Activated naive CD8-positive, alpha-beta T cell (primary cell): ENCODE measurements around the gene LRRN2.
A peak's percentile ranks its signal among the peaks of the same experiment; 100 is the strongest.
"Not testable (repeated sequence)": the region's sequence is repeated elsewhere in the genome, so short reads cannot be mapped to it uniquely, and the experiment has no call there.

ENCODE experiments used
- H3K27ac Mint-ChIP-seq: one replicate; pipeline ENCODE4 v1.8.0; 2021; ENCODE audit warnings: mixed read lengths
- H3K27me3 Mint-ChIP-seq: one replicate; pipeline ENCODE4 v1.8.0; 2021; ENCODE audit warnings: mixed read lengths
- H3K36me3 Mint-ChIP-seq: one replicate; pipeline ENCODE4 v1.8.0; 2021; ENCODE audit warnings: mixed read lengths
- H3K4me1 Mint-ChIP-seq: one replicate; pipeline ENCODE4 v1.8.0; 2021; ENCODE audit warnings: low read depth, mixed read lengths
- H3K4me3 Mint-ChIP-seq: one replicate; pipeline ENCODE4 v1.8.0; 2021; ENCODE audit warnings: mild to moderate bottlenecking, mixed read lengths
- H3K9me3 Mint-ChIP-seq: one replicate; pipeline ENCODE4 v1.8.0; 2021; ENCODE audit warnings: low read depth, mixed read lengths

The LRRN2 gene

DNA sequence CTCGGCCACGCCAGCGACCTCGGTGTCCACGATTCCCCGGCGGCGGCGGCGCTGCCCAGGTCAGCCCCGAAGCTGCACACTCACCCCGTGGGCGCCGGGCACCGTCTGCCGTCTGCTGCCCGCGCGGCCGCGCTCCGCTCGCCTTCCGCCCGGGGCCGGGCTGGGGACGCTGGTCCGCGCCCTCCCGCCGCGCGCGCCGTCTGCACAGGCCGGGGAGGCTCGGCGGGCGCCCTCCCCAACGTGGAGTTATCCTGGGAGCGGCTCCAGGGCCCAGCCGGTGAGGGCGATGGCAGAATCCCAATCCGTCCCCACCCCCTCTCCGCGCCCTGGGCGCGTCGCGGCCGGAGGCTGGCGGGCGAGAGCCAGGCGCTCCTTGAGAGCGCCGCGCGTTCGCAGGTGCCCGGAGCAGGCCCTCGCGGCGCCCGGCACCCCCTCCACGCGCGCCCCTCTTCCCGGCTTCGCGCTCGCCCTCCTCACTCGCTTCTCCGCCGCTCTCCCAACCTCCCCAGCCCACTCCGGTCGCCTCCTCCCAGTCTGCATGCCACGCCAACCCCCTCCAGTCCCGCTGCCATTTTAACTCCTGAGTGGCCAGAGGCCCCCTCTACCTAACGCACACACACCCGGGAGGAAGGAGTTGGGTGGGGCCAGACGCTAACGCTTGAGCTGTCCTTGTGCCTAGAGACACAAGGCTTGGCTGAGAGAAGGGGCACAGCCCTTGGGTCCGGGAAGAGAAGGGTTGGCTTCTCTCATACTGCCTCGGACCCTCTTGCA, at the start of gene LRRN2:
Gene LRRN2, minus strand, starts transcription at position 503 of the 771 bp plus-strand sequence. CDS start 65,746 bp downstream, outside the sequence.
- Mint-ChIP-seq H3K27me3 (peaks cover 19% of the 10 kb centered on the region), H3K4me3 (peak within 1 kb of the TSS; percentile 69), H3K4me1 (peaks cover 9% of the 10 kb centered on the region), H3K36me3 (no peaks in the 10 kb centered on the region), H3K9me3 (no peaks in the 10 kb centered on the region), H3K27ac (no peak within 1 kb of the TSS)

- no peak overlapping the region for H3K4me3 Mint-ChIP-seq
- peaks cover 5% of the 10 kb centered on the region for H3K36me3 Mint-ChIP-seq
- H3K4me1 Mint-ChIP-seq = no peaks in the 10 kb centered on the region
- H3K27me3 Mint-ChIP-seq = peaks cover 5% of the 10 kb centered on the region
- peaks cover 10% of the 10 kb centered on the region for H3K9me3 Mint-ChIP-seq
- H3K27ac Mint-ChIP-seq = no peak overlapping the region
Measured at GRCh38 chr1:204735042-204735441, 49.5 kb upstream of the LRRN2 start.

DNA sequence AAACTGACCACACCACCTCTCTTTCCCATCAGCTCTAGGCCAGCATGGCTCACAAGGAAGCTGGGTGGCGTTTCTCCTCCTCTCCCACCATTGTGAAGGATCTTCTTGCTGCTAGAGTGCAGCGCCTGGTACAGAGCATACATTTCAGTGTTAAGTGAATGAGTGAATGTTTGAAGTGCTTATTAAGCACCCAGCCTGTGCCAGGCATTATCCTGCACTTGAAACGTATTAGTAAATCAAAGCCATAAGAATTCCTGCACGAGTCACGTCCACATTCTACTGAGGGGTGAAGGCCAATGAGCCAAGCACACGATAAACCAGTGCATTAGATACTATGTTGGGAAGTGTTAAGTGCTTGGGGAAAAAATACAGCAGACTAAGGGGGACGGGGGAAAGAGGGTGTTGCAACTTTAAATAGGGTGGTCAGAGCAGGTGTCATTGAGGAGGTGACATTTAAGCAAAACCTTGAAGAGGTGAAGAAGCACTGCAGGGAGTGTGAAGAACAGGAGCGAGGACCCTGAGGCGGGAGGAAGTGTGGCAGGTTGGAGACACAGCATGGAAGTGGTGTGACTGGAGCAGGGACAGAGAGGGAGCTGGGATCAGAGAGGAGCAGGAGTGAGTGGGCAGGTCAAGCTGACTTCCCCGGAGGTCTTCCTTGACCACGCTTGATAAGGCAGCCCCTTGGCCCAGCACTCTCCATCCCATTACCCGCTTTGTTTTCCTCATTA, 48.5 kb upstream of the LRRN2 start:
- H3K4me3 Mint-ChIP-seq = no peak overlapping the region
- peaks cover 8% of the 10 kb centered on the region for H3K9me3 Mint-ChIP-seq
- H3K36me3 Mint-ChIP-seq = peaks cover 5% of the 10 kb centered on the region
- H3K4me1 Mint-ChIP-seq = no peaks in the 10 kb centered on the region
- no peak overlapping the region for H3K27ac Mint-ChIP-seq
- H3K27me3 Mint-ChIP-seq = peaks cover 5% of the 10 kb centered on the region

DNA sequence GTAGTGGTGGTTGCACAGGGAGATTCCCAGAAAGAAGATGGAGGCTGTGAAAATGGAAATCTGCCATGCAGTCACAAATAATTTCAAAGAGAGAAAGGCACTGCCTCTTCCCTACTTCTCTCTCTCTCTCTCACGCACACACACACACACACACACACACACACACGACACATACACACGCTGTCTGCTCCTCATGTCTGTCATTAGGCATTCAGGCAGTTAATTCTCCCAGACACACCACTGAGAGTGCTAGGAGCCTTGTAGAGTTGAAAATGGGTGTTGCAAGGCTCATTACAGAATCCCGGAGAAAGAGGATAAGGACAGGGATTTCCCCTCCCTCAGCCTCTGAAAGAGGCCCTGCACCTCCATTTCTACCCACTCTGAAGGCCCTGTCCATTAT, 47.8 kb upstream of the LRRN2 start:
- Mint-ChIP-seq H3K4me1 (no peaks in the 10 kb centered on the region), H3K9me3 (peaks cover 6% of the 10 kb centered on the region), H3K27ac (no peak overlapping the region), H3K4me3 (no peak overlapping the region), H3K27me3 (peaks cover 3% of the 10 kb centered on the region), H3K36me3 (peaks cover 5% of the 10 kb centered on the region)

GRCh38 chr1:204731985-204732575, 46.5 kb upstream of the LRRN2 start:
- no peak overlapping the region for H3K27ac Mint-ChIP-seq

GRCh38 chr1:204731509-204731908, 46.0 kb upstream of the LRRN2 start:
- Mint-ChIP-seq H3K36me3 (no peaks in the 10 kb centered on the region), H3K27me3 (peaks cover 3% of the 10 kb centered on the region), H3K4me3 (no peak overlapping the region), H3K9me3 (no peaks in the 10 kb centered on the region), H3K27ac (no peak overlapping the region), H3K4me1 (no peaks in the 10 kb centered on the region)

More at GRCh38 chr1:204731985-204732575, 46.5 kb upstream of the LRRN2 start:
- peaks cover 2% of the 10 kb centered on the region for H3K27me3 Mint-ChIP-seq
- H3K4me3 Mint-ChIP-seq = no peak overlapping the region
- H3K36me3 Mint-ChIP-seq = peaks cover 2% of the 10 kb centered on the region
- no peaks in the 10 kb centered on the region for H3K4me1 Mint-ChIP-seq
- peaks cover 3% of the 10 kb centered on the region for H3K9me3 Mint-ChIP-seq

DNA sequence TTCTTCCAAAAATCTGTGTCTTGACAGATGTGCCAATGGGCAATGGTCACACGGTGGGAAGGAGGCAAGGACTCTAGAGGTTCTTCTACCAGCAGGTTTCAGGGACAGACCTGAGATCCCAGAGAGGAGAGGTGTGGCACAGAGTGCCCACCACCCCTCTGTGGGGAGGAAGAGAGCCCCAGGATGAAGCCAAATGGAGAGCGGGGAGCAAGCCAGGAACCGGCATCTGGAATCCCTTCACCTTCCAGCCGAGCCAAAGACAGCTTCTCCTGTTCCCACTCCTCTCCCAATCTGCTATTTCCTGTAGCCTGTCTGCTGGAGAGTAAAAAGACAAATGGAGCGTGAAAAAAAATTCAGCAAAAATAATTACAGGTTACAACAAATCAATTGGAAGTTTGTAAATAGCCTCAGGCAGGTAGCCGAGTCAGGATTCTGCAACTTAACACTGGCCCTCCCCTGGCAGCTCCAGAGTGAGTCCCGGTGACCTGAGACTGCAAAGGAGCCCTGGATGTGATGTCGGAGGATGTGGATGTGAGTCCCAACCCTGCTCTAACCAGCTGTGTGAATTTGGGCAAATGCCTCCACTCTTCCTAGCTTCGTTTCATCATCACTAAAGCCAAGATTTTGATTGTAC, 45.4 kb upstream of the LRRN2 start:
- Mint-ChIP-seq H3K4me3 (no peak overlapping the region), H3K9me3 (no peaks in the 10 kb centered on the region), H3K36me3 (no peaks in the 10 kb centered on the region), H3K27ac (no peak overlapping the region), H3K4me1 (no peaks in the 10 kb centered on the region), H3K27me3 (peaks cover 5% of the 10 kb centered on the region)

DNA sequence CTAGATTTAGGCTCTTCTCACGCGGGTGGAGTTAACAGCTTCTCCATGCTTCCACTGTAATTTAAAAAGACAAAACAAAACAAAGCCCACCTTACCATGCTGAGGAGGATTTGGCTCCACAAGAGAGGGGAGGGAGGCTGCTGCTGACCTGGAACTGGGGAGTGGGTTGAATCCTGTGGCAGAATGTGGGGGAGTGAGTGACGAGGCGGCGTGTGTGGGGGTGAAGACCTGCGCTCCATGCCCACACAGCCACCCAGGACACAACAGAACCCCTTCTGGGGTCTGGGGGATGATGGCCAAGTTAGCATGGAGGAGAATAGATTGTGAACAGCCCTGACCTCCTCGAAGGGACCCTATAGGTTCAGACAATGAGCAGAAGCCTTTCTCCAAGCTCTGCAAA, 44.0 kb upstream of the LRRN2 start:
- no peaks in the 10 kb centered on the region for H3K36me3 Mint-ChIP-seq
- no peak overlapping the region for H3K4me3 Mint-ChIP-seq
- no peak overlapping the region for H3K27ac Mint-ChIP-seq
- H3K4me1 Mint-ChIP-seq = no peaks in the 10 kb centered on the region
- no peaks in the 10 kb centered on the region for H3K9me3 Mint-ChIP-seq
- H3K27me3 Mint-ChIP-seq = peaks cover 5% of the 10 kb centered on the region

DNA sequence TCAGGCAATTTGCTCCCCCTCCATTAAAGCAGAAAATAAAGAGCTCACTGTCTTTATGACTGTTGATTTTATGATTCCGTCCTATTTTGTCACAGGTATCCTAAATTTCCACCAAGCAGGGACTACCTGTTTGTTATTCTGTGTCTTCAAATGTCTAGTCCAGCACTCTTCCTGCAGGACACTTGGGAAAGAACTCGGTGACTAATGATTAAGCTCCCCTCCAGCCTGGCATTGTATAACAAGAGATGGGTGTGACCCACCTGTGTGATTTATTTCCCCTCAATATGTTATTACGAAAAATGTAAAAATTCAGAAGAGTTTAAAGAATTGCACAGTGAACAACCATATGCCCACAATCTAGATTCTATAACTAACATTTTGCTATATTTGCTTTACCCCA, 42.9 kb upstream of the LRRN2 start:
- H3K9me3 Mint-ChIP-seq = no peaks in the 10 kb centered on the region
- H3K27ac Mint-ChIP-seq = no peak overlapping the region
- no peak overlapping the region for H3K4me3 Mint-ChIP-seq
- H3K36me3 Mint-ChIP-seq = no peaks in the 10 kb centered on the region
- peaks cover 5% of the 10 kb centered on the region for H3K27me3 Mint-ChIP-seq
- H3K4me1 Mint-ChIP-seq = no peaks in the 10 kb centered on the region

- Mint-ChIP-seq H3K4me1 (no peaks in the 10 kb centered on the region), H3K27me3 (peaks cover 5% of the 10 kb centered on the region), H3K36me3 (no peaks in the 10 kb centered on the region), H3K9me3 (no peaks in the 10 kb centered on the region), H3K4me3 (no peak overlapping the region), H3K27ac (no peak overlapping the region)
Measured at GRCh38 chr1:204728045-204728444, 42.5 kb upstream of the LRRN2 start.

GRCh38 chr1:204727438-204727837, 41.9 kb upstream of the LRRN2 start:
- H3K36me3 Mint-ChIP-seq, H3K27me3 Mint-ChIP-seq: not testable (repeated sequence)

DNA sequence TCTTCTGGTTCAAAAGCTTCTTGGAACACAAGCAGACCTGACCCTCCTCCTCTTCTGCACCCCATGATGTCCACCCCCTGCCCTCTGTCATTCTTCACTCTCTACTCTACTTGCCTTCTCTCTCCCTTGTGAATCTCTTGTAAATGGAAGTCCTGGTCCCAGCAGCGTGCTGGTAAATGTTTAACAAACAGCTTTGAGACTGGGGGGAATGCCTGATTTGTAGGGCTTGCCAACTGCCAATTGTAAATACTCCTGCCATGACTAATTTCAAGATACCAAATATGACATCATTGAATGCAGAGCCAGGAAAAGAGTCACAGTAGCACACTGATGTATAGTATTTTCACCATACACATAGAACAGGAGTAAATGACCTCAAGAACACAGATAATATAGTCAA, 40.9 kb upstream of the LRRN2 start:
- Mint-ChIP-seq H3K27me3 (peaks cover 5% of the 10 kb centered on the region), H3K27ac (no peak overlapping the region), H3K4me1 (no peaks in the 10 kb centered on the region), H3K9me3 (no peaks in the 10 kb centered on the region), H3K4me3 (no peak overlapping the region), H3K36me3 (no peaks in the 10 kb centered on the region)

More at GRCh38 chr1:204727438-204727837, 41.9 kb upstream of the LRRN2 start:
- not testable (repeated sequence) for H3K4me3 Mint-ChIP-seq, H3K4me1 Mint-ChIP-seq, H3K27ac Mint-ChIP-seq, H3K9me3 Mint-ChIP-seq

DNA sequence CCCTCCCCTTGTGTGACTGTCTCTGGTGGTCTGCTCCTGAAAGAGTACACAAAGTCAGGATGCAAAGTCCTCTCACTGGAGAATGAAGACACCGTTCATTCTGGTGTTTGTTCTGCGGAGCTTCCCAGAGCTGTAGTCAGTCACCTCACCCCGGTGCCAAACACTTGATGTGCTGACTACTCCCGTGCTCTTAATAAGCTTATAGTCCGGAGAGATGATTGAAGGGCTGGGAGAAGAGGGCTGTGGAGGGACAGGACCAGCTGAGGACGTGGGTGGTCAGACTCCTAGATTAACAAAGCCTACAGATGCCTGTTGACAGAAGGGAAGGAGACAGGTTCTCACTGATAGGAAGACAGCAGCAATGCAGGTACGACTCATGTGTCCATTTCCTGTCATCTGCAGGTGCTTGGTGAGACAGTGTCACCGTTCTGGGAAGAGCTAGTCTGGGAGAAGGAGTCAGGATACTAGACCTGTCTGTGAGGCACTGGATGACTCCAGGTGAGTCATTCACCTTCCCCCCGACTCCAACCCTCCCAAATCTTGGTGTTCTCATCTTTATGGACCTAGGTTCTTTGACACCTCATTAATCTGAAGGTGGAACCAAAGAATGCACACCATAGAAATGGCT, 40.4 kb upstream of the LRRN2 start:
- no peak overlapping the region for H3K4me3 Mint-ChIP-seq
- no peaks in the 10 kb centered on the region for H3K36me3 Mint-ChIP-seq
- H3K27ac Mint-ChIP-seq = no peak overlapping the region
- H3K4me1 Mint-ChIP-seq = no peaks in the 10 kb centered on the region
- no peaks in the 10 kb centered on the region for H3K9me3 Mint-ChIP-seq
- peaks cover 5% of the 10 kb centered on the region for H3K27me3 Mint-ChIP-seq

GRCh38 chr1:204723131-204723787, 37.7 kb upstream of the LRRN2 start:
- Mint-ChIP-seq H3K27ac (no peak overlapping the region), H3K9me3 (no peaks in the 10 kb centered on the region), H3K36me3 (no peaks in the 10 kb centered on the region), H3K4me1 (no peaks in the 10 kb centered on the region), H3K4me3 (no peak overlapping the region), H3K27me3 (peaks cover 3% of the 10 kb centered on the region)
